ENCODE measurements around the gene GRM3. TPM values are rescaled to one million over a fixed set of nuclear protein-coding genes. Genes with fewer than 3 reads are reported as not detected.

Gene GRM3
- total RNA-seq, 2 donors from 2014 or later = not detected

- no peaks in the 10 kb centered on the region for H3K9me3 ChIP-seq
- H3K4me3 ChIP-seq = no peak overlapping the region
- TF ChIP-seq CTCF (IDR thresholded peaks at IDR 0.05) (no peak), POLR2AphosphoS5 (IDR thresholded peaks at IDR 0.05) (no peak), POLR2A (IDR thresholded peaks at IDR 0.05) (no peak)
- H3K4me1 ChIP-seq (replicated peaks) = no peaks in the 10 kb centered on the region
- no peak overlapping the region for H3K27ac ChIP-seq
- intact Hi-C loops (cut with DNase I) = no loop called here
- no peaks in the 10 kb centered on the region for H3K36me3 ChIP-seq
- WGBS = 2% methylated on average over 42 of the region's 42 CpGs
- peaks cover 8% of the 10 kb centered on the region for H3K27me3 ChIP-seq (replicated peaks; ENCODE audit: insufficient read depth)
- DNase-seq (ENCODE audit: low spot score) = no peak
These were observed 844 bp downstream of the GRM3 start for GRCh38 chr7:86644282-86645224.

GRCh38 chr7:86645225-86645608 is 1.5 kb downstream of the GRM3 start:
- Histone ChIP-seq H3K9me3 (no peaks in the 10 kb centered on the region), H3K36me3 (no peaks in the 10 kb centered on the region), H3K4me1 (replicated peaks) (no peaks in the 10 kb centered on the region), H3K27me3 (replicated peaks; ENCODE audit: insufficient read depth) (peaks cover 8% of the 10 kb centered on the region), H3K27ac (no peak overlapping the region), H3K4me3 (no peak overlapping the region)
- WGBS = 14% methylated on average over 13 of the region's 13 CpGs
- DNase-seq (ENCODE audit: low spot score) = no peak
- intact Hi-C loops (cut with DNase I) = no loop called here
- TF ChIP-seq POLR2A (IDR thresholded peaks at IDR 0.05) (no peak), POLR2AphosphoS5 (IDR thresholded peaks at IDR 0.05) (no peak), CTCF (IDR thresholded peaks at IDR 0.05) (no peak)

- TF ChIP-seq POLR2A (IDR thresholded peaks at IDR 0.05) (no peak), POLR2AphosphoS5 (IDR thresholded peaks at IDR 0.05) (no peak), CTCF (IDR thresholded peaks at IDR 0.05) (no peak)
- intact Hi-C loops (cut with DNase I) = no loop called here
- H3K4me3 ChIP-seq = no peak overlapping the region
- no peaks in the 10 kb centered on the region for H3K4me1 ChIP-seq (replicated peaks)
- 48% methylated on average over 2 of the region's 2 CpGs for WGBS
- peaks cover 8% of the 10 kb centered on the region for H3K27me3 ChIP-seq (replicated peaks; ENCODE audit: insufficient read depth)
- no peaks in the 10 kb centered on the region for H3K9me3 ChIP-seq
- H3K36me3 ChIP-seq = no peaks in the 10 kb centered on the region
- DNase-seq (ENCODE audit: low spot score) = no peak
- no peak overlapping the region for H3K27ac ChIP-seq
These were observed 2.1 kb downstream of the GRM3 start for GRCh38 chr7:86645676-86646276.

GRCh38 chr7:86647385-86648094 is 3.8 kb downstream of the GRM3 start:
- 48% methylated on average over 5 of the region's 5 CpGs for WGBS
- intact Hi-C loops (cut with DNase I) = no loop called here

More at GRCh38 chr7:86647385-86648094, 3.8 kb downstream of the GRM3 start:
- H3K4me1 ChIP-seq (replicated peaks) = no peaks in the 10 kb centered on the region
- H3K4me3 ChIP-seq = no peak overlapping the region
- H3K36me3 ChIP-seq = no peaks in the 10 kb centered on the region
- H3K27ac ChIP-seq = no peak overlapping the region
- DNase-seq (ENCODE audit: low spot score) = no peak
- peaks cover 8% of the 10 kb centered on the region for H3K27me3 ChIP-seq (replicated peaks; ENCODE audit: insufficient read depth)
- TF ChIP-seq POLR2A (IDR thresholded peaks at IDR 0.05) = no peak
- TF ChIP-seq CTCF (IDR thresholded peaks at IDR 0.05) = no peak
- TF ChIP-seq POLR2AphosphoS5 (IDR thresholded peaks at IDR 0.05) = no peak
- H3K9me3 ChIP-seq = no peaks in the 10 kb centered on the region
